ENCODE results near the gene S100A12.
"Not testable (repeated sequence)": the region's sequence is repeated elsewhere in the genome, so short reads cannot be mapped to it uniquely, and the experiment has no call there.

The S100A12 gene

GRCh38 chr1:153375511-153375910 is at the start of gene S100A12:
TSS of gene S100A12 (minus strand) at chr1:153375621. CDS start at chr1:153374592, 1,029 bp downstream.
- intact Hi-C loops (cut with DNase I), result no loop called here
- DNase-seq, result no peak

DNA sequence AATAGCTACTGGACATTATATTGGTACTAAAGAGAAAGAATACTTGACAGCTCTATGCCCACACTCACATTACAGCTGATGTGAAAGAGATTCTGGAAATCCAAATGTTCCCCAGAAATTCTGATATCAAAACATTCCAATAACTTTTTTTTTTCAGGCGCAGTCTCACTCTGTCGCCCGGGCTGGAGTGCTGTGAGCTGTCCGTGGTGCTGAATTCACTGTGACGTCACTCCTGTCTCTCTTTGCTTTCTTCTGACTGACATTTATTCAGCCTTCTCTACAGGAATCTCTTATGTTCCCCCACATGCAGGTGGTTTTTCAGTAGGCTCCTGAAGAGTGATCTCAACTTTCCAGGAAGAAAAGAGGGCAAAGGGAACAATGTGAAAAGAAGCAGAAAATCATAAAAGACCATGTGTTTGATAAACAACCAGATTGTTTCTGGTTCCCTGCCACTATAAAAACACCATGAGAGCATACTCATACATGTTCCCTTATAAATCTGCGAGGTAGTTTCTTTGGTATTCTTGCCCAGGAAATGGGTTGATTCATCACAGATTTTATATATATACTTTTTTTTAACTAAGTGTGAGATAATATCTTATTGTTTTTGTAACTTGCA is 47.1 kb upstream of the S100A12 start:
- peak in 5 of 10 donors; percentile 35 to 88 (median 62) for DNase-seq
- intact Hi-C loops (cut with DNase I), result no loop called here

DNA sequence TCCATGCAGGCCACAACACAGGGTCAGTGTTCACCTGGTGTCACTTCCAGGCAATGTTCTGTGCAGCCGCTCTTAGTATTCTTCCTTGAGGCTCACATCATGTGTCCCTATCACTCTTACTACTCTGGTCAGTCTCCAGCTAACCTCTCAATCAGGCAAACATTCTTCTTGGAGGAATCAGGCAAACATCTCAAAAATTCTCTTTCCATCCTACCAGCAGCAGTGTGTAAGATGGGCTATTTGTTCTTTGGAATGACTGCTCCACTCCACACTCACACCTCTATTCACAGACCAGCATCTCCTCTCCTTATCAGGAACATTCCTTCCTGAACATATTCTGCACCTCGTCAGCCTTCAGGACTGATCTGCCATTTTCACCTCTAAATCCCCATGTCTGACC is 44.9 kb upstream of the S100A12 start:
- DNase-seq, result no peak
- intact Hi-C loops (cut with DNase I), result no loop called here

DNA sequence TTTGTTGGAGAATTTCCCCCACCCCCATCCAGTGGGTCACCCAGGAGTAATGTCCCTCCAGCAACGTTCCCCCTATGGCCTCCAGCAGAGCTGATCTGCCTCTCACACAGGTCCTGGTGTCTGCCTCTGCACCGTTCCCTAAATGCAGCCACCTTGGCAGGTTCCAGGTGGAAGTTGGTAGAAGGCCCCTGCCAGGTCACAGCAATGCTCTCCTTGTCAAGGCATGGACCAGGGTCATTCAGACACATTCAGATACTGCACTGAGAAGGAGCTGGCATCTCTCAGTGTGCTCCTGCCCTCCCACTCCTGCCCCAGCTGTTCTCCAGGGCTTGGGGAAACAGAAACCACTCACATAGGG is 44.0 kb upstream of the S100A12 start:
- DNase-seq; intact Hi-C loops (cut with DNase I): not testable (repeated sequence)

DNA sequence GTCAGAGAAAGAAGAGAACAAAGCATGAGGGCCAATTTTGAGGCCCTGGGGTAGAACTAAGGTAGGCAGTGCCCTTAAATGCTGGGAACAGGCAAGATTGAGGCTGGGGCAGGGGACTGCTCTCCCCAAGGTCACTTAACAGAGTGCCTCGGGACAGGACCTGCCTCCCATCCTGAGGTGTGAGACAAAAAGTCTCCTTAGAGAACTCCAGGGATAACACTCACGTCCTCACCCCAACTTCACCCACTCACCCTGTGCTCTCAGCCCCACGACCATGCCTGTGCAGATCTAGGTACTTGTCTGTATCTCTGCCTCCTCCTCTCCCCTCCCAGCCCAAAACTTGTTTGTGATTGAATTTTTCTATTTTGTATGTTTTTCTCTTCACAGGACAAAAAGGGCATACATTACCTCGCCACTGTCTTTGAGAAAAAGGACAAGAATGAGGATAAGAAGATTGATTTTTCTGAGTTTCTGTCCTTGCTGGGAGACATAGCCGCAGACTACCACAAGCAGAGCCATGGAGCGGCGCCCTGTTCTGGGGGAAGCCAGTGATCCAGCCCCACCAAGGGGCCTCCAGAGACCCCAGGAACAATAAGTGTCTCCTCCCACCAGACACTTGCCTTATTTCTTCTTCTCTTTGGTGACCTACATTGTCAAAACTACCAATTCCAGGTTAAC is 43.5 kb upstream of the S100A12 start:
- DNase-seq; intact Hi-C loops (cut with DNase I): not testable (repeated sequence)

DNA sequence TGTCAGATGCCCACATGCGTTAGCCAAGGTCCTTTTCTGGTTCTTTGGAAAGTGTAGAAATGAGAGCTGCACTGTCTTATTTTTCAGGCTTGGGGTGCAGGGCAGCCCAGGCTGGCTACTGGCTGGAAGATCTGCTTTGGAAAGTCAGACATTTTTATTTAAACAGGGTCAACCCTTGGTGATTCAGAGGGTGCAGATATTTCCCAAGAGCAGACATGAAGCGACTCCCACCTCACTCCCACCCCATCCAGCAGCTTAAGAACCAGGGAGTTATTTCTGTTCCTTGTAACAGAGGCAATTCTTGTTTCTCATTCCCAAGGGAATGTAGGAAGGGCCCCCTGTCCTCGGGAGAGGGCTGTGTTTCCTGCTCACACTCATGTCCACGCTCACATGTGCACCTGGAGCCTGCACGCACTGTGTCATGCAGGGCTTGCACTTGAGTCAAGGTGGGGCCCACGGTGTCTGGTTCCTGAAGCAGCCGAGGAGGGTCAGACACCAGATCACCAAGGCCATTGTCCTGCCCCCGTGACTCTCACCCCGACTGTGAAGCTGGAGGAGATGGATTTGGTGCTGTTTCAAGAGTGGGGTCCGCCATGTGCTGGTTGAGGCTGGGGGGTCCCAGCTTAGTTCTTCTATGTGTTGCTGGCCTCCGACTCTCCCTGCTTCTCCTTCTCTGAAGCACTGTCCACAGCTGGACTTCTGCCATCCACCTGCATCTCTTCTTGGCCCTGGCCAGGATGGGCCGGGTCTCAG is 41.9 kb upstream of the S100A12 start:
- intact Hi-C loops (cut with DNase I), result no loop called here
- peak in 1 of 10 donors; percentile 57 for DNase-seq

GRCh38 chr1:153415850-153416570 is 40.6 kb upstream of the S100A12 start, which contains the start of gene S100A7A:
TSS of gene S100A7A (plus strand) at chr1:153416520. CDS start at chr1:153418083, 1,563 bp downstream.
- intact Hi-C loops (cut with DNase I), result no loop called here
- no peak for DNase-seq

DNA sequence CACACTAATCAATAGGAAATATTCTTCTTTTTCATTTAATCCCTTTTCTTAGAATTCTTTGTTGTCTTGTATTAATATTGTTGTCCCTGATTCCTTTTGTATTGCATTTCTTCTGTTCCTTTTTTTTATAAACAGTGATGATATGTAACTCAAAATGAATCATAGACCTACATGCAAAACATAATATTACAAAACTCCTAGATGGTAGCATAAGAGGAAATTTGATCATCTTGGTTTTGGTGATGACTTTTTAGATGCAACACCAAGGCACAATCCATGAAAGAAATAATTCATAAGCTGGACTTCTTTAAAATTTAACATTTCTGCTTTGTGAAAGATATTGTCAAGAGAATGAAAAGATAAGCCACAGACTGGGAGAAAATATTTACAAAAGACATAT is 38.5 kb upstream of the S100A12 start:
- intact Hi-C loops (cut with DNase I); DNase-seq: not testable (repeated sequence)

- intact Hi-C loops (cut with DNase I); DNase-seq: not testable (repeated sequence)
These were observed 31.9 kb upstream of the S100A12 start for GRCh38 chr1:153407274-153407673.

GRCh38 chr1:153405825-153406599 is 30.6 kb upstream of the S100A12 start:
- DNase-seq; intact Hi-C loops (cut with DNase I): not testable (repeated sequence)

DNA sequence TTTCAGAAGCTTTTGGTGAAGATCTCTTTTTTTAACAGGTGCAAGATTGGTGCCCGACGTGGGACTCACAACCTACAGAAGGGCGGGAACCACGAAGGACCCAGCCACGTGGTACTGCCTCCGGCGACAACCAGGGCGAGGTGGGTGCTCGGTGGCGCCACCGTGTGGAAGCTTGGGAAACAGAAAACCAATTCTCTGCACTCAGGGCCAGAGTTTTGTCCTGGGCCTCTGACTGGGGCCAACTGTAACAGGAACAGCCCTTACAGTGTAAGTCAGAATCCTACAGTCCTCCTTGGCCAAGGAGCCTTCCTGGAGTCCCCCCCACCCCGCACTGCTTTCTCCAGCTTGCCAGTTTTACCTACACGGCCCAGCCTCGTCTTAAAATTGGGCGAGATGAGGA is 29.3 kb upstream of the S100A12 start:
- DNase-seq, result peak in 2 of 10 donors; percentile 45 to 72
- intact Hi-C loops (cut with DNase I), result no loop called here

- DNase-seq, result no peak
- intact Hi-C loops (cut with DNase I), result no loop called here
These were observed 28.7 kb upstream of the S100A12 start for GRCh38 chr1:153404086-153404635.

GRCh38 chr1:153403421-153404085 is 28.1 kb upstream of the S100A12 start:
- intact Hi-C loops (cut with DNase I), result no loop called here
- no peak for DNase-seq

DNA sequence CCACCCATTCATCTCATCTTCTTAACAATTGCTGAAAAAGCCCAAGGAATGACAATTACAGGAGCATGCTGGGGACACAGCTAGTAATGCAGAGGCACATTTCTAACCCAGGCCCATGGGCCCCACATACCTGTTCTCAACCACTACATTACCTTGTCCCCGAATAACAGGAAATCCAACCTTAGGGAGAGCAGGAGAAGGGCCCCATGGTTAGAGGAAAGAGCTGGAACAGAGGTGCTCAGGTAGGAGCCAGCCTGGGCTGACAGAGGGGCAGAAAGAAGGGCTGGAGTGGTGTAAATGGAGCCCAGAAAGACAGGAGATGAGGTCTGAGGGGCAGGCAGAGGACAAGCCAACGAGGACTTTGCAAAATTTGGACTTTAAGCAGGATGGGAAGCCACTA is 26.8 kb upstream of the S100A12 start:
- intact Hi-C loops (cut with DNase I), result no loop called here
- no peak for DNase-seq

GRCh38 chr1:153401461-153401860 is 26.0 kb upstream of the S100A12 start:
- DNase-seq, result no peak
- intact Hi-C loops (cut with DNase I), result no loop called here

- intact Hi-C loops (cut with DNase I), result no loop called here
These were observed 24.8 kb upstream of the S100A12 start for GRCh38 chr1:153400244-153400643.

DNA sequence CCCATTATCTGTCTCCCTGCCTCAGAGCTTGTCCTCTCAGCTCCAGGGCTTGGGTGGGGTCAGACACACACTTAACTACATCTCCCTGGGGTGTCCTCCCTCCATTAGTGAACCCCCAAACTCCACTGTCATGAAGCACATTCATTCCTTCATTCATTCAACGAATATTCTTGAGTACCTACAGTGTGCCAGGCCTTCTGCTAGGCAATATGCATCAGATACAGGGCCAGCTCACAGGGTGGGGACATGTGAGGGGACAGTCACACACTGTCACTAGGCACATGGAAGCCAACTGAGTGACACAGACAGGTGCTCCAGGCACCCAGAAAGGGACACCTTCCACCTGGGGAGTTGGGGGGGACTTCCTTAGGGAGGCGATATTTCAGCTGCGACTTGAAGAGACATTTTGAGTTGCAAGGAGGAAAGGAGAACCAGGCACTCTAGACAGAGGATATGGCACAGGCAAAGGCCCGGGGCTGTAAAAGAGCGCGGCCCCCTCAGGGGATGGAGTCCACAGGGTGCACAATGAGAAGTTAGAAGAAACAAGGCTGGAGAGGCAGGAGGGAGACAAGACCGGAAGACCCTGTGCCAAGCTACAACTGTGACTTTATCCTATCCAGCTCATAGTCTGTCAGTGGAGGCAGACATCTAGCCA is 24.1 kb upstream of the S100A12 start:
- intact Hi-C loops (cut with DNase I), result no loop called here
- DNase-seq, result no peak

More at GRCh38 chr1:153400244-153400643, 24.8 kb upstream of the S100A12 start:
- DNase-seq, result no peak

- DNase-seq, result no peak
These were observed 22.7 kb upstream of the S100A12 start for GRCh38 chr1:153397924-153398651.

More at GRCh38 chr1:153397924-153398651, 22.7 kb upstream of the S100A12 start:
- intact Hi-C loops (cut with DNase I), result no loop called here

Measured in posterior cingulate gyrus (tissue), 11 donors.